ENCODE results near the gene NAA16. TPM values are rescaled to one million over a fixed set of nuclear protein-coding genes. Genes with fewer than 3 reads are reported as not detected.

NAA16 gene
- total and polyA plus RNA-seq, 2 of the 4 experiments (the other 2 are of a cell fraction), result 6.6 to 8.8 TPM

GRCh38 chr13:41289463-41289881, 21.6 kb upstream of the NAA16 start:
- H2BK5ac ChIP-seq (ENCODE audit: low read depth, low read length, poor library complexity, severe bottlenecking), result no peak overlapping the region

More at GRCh38 chr13:41289463-41289881, 21.6 kb upstream of the NAA16 start:
- no TSS peak for BruUV-seq (replicated peaks)
- no peak overlapping the region for H3K18ac ChIP-seq (ENCODE audit: low read depth, low read length)
- ChIA-PET CTCF (no interaction called here), POLR2A (ENCODE audit: unreplicated experiment) (no interaction called here)
- H3K4me1 ChIP-seq (ENCODE audit: control insufficient read depth, insufficient read depth, low read length), result peaks cover 4% of the 10 kb centered on the region; the same call in 1 of the 2 replicates
- intact Hi-C loops (cut with micrococcal nuclease), result no loop called here
- H4K91ac ChIP-seq (ENCODE audit: insufficient read depth, low read depth, low read length), result no peak overlapping the region
- no peak overlapping the region for H3K23ac ChIP-seq (ENCODE audit: low read depth, low read length)
- H3K9me3 ChIP-seq (ENCODE audit: control insufficient read depth, insufficient read depth, low read length), result 0 out of 2 replicates have a peak, but pooled peaks cover 2% of the 10 kb centered on the region
- H3K36me3 ChIP-seq (ENCODE audit: control insufficient read depth, insufficient read depth, low read length), result no peaks in the 10 kb centered on the region
- no peak overlapping the region for H3K56ac ChIP-seq (ENCODE audit: extremely low read depth, insufficient read depth, low read length)
- H3K4me3 ChIP-seq (ENCODE audit: insufficient read depth, low read depth, low read length), result no peak overlapping the region
- in situ Hi-C loops (cut with MboI; ENCODE audit: low sequenced_read_pairs), result no loop called here
- H3K4ac ChIP-seq (ENCODE audit: low read depth, low read length), result no peak overlapping the region
- dilution Hi-C loops (cut with HindIII; ENCODE audit: low sequenced_read_pairs, unreplicated experiment), result no loop called here
- no peak overlapping the region for H2BK15ac ChIP-seq (ENCODE audit: low read depth, low read length)
- TF ChIP-seq CHD1 (IDR thresholded peaks at IDR 0.05; ENCODE audit: low read depth, low read length) (no peak), RFX5 (IDR thresholded peaks at IDR 0.05; ENCODE audit: low read depth, low read length) (no peak), POLR2A (IDR thresholded peaks at IDR 0.05; ENCODE audit: low read depth, low read length) (no peak), BHLHE40 (IDR thresholded peaks at IDR 0.05; ENCODE audit: low read depth, low read length) (no peak), USF2 (IDR thresholded peaks at IDR 0.05; ENCODE audit: low read depth, low read length) (no peak), RAD21 (IDR thresholded peaks at IDR 0.05; ENCODE audit: low read length) (no peak), MAZ (IDR thresholded peaks at IDR 0.05; ENCODE audit: borderline replicate concordance, low read depth, low read length) (no peak), MXI1 (IDR thresholded peaks at IDR 0.05; ENCODE audit: borderline replicate concordance, low read depth, low read length) (no peak), CEBPB (IDR thresholded peaks at IDR 0.05; ENCODE audit: low read depth, low read length) (no peak), NFE2L2 (IDR thresholded peaks at IDR 0.05; ENCODE audit: low read depth, low read length) (no peak), CTCF (conservative IDR thresholded peaks at IDR 0.05; ENCODE audit: low read depth, low read length) (no peak), MAFK (IDR thresholded peaks at IDR 0.05; ENCODE audit: low read depth, low read length) (no peak), FOS (IDR thresholded peaks at IDR 0.05; ENCODE audit: low read depth, low read length) (no peak), ELK1 (IDR thresholded peaks at IDR 0.05; ENCODE audit: borderline replicate concordance, low read depth, low read length) (no peak), RCOR1 (IDR thresholded peaks at IDR 0.05; ENCODE audit: insufficient replicate concordance, low read length) (no peak), SMC3 (IDR thresholded peaks at IDR 0.05; ENCODE audit: low read depth, low read length) (no peak)
- no peak overlapping the region for H2AK9ac ChIP-seq (replicated peaks; ENCODE audit: low read depth, low read length, poor library complexity)
- H3K79me1 ChIP-seq (ENCODE audit: low read depth in 1 of 2, low read length in 2 of 2), result no peaks in the 10 kb centered on the region
- H2BK120ac ChIP-seq (ENCODE audit: low read depth, low read length), result no peak overlapping the region
- H4K8ac ChIP-seq (ENCODE audit: low read depth in 2 of 2, low read length in 2 of 2), result no peak overlapping the region
- no peak overlapping the region for H2AFZ ChIP-seq (replicated peaks; ENCODE audit: low read length, poor library complexity)
- H4K20me1 ChIP-seq (ENCODE audit: insufficient read depth, low read length), result no peaks in the 10 kb centered on the region
- no peaks in the 10 kb centered on the region for H3K9me1 ChIP-seq (ENCODE audit: insufficient read depth, low read length)
- no peak overlapping the region for H3K9ac ChIP-seq (ENCODE audit: low read depth, low read length)
- H4K5ac ChIP-seq (ENCODE audit: low read depth, low read length), result no peak overlapping the region
- ATAC-seq (ENCODE audit: low read depth), result no peak
- H3K14ac ChIP-seq (replicated peaks; ENCODE audit: low read depth, low read length), result no peak overlapping the region
- no peaks in the 10 kb centered on the region for H3K27me3 ChIP-seq (ENCODE audit: control insufficient read depth, insufficient read depth, low read length)
- no peak overlapping the region for H2BK20ac ChIP-seq (ENCODE audit: low read depth, low read length)
- no peak for DNase-seq
- WGBS, 2 experiments (ENCODE audit: extremely low coverage in 2 of 2, insufficient read length in 1 of 2), result 86% methylated on average over 6 of the region's 10 CpGs; no CpG with 5 or more reads in 1 of the 2 experiments
- no peak overlapping the region for H3K4me2 ChIP-seq (ENCODE audit: low read depth, low read length)
- H3K27ac ChIP-seq (ENCODE audit: insufficient read depth, low read length), result no peak overlapping the region
- H2AK5ac ChIP-seq (ENCODE audit: low read depth, low read length), result no peak overlapping the region

Data from IMR-90 (cell line).